Measurements from ENCODE around the gene POU4F1. TPM values are rescaled to one million over a fixed set of nuclear protein-coding genes. Genes with fewer than 3 reads are reported as not detected.

The POU4F1 gene
- total and polyA plus RNA-seq, 2 experiments from 2014 or later, result not detected

GRCh38 chr13:78608252-78608687 is 4.9 kb upstream of the POU4F1 start:
- H3K79me2 ChIP-seq (ENCODE audit: insufficient read depth), result no peaks in the 10 kb centered on the region
- H2AFZ ChIP-seq, result no peak overlapping the region
- H3K4me1 ChIP-seq (ENCODE audit: insufficient read depth), result no peaks in the 10 kb centered on the region
- H3K9ac ChIP-seq, result no peak overlapping the region
- no peaks in the 10 kb centered on the region for H3K9me2 ChIP-seq (ENCODE audit: insufficient read depth)
- no peak for DNase-seq
- in situ Hi-C loops (cut with MboI), result no loop called here
- no peak for TF ChIP-seq EZH2 (IDR thresholded peaks at IDR 0.05; ENCODE audit: insufficient read depth, poor library complexity, severe bottlenecking)
- TF ChIP-seq EZH2phosphoT487 (IDR thresholded peaks at IDR 0.05; ENCODE audit: insufficient read depth, low read depth), result no peak; the same call in 1 of the 2 replicates
- no peak overlapping the region for H3K4me3 ChIP-seq
- H4K20me1 ChIP-seq (ENCODE audit: insufficient read depth), result no peaks in the 10 kb centered on the region
- H3F3A ChIP-seq (ENCODE audit: insufficient read depth), result 0 out of 2 replicates have a peak, but pooled peaks cover 22% of the 10 kb centered on the region
- H3K27me3 ChIP-seq (replicated peaks; ENCODE audit: insufficient read depth), result peaks cover 81% of the 10 kb centered on the region
- no peak overlapping the region for H3K4me2 ChIP-seq (ENCODE audit: unreplicated experiment)
- 5 to 12% methylated on average over 15 of the region's 15 CpGs for WGBS, 2 experiments (ENCODE audit: low coverage in 1 of 2, low lambda C conversion rate in 2 of 2, missing lambda C conversion rate in 2 of 2)
- H3K27ac ChIP-seq, result no peak overlapping the region
- H3K9me3 ChIP-seq (ENCODE audit: low read depth), result no peaks in the 10 kb centered on the region
- H3K36me3 ChIP-seq (ENCODE audit: low read depth), result no peaks in the 10 kb centered on the region

DNA sequence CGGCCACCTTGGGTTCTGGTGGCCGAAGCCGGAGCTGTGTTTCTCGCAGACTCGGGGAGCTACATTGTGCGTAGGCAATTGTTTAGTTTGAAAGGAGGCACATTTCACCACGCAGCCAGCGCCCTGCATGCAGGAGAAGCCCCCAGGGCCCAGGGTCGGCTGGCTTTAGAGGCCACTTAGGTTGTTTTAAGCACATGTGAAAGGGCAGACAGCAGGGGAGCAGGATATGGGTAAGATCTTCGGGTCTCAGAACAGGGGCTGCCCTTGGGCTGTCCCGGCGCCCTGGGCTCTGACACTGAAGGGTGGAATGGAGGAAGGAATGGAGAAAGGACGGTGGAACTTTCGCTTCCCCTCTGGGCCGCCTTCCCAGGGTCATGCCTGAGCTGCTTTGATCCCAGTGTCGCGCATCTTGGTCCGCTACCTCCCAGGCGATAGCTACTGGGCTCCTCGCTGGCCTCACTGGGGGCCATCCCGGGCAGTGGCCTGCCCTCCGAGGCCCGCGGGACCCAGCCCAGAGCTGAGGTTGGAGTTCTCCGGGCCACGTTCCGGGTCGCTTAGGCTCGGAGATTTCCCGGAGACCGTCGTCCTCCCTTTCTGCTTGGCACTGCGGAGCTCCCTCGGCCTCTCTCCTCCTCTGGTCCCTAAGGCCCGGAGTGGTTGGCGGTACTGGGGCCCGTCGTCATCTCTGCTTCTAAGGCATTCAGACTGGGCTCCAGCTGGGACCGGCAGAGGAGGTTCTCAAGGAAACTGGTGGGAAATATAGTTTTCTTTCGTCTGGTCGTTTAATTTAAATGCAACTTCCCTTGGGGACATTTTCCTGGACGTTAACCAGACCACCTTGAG is 4.3 kb upstream of the POU4F1 start:
- H3F3A ChIP-seq (ENCODE audit: insufficient read depth), result 0 out of 2 replicates have a peak, but pooled peaks cover 22% of the 10 kb centered on the region
- H3K36me3 ChIP-seq (ENCODE audit: low read depth), result no peaks in the 10 kb centered on the region
- no peaks in the 10 kb centered on the region for H3K9me3 ChIP-seq (ENCODE audit: low read depth)
- no peaks in the 10 kb centered on the region for H4K20me1 ChIP-seq (ENCODE audit: insufficient read depth)
- 7 to 9% methylated on average over 41 to 42 of the region's 42 CpGs for WGBS, 2 experiments (ENCODE audit: low coverage in 1 of 2, low lambda C conversion rate in 2 of 2, missing lambda C conversion rate in 2 of 2)
- H3K4me1 ChIP-seq (ENCODE audit: insufficient read depth), result no peaks in the 10 kb centered on the region
- H3K79me2 ChIP-seq (ENCODE audit: insufficient read depth), result no peaks in the 10 kb centered on the region
- in situ Hi-C loops (cut with MboI), result no loop called here
- no peak overlapping the region for H3K4me3 ChIP-seq
- no peaks in the 10 kb centered on the region for H3K9me2 ChIP-seq (ENCODE audit: insufficient read depth)
- DNase-seq, result no peak
- no peak overlapping the region for H2AFZ ChIP-seq
- peak; percentile 76; the same call in 1 of the 2 replicates for TF ChIP-seq EZH2phosphoT487 (IDR thresholded peaks at IDR 0.05; ENCODE audit: insufficient read depth, low read depth)
- TF ChIP-seq EZH2 (IDR thresholded peaks at IDR 0.05; ENCODE audit: insufficient read depth, poor library complexity, severe bottlenecking), result peak; percentile 73
- no peak overlapping the region for H3K9ac ChIP-seq
- H3K4me2 ChIP-seq (ENCODE audit: unreplicated experiment), result no peak overlapping the region
- no peak overlapping the region for H3K27ac ChIP-seq
- peaks cover 87% of the 10 kb centered on the region for H3K27me3 ChIP-seq (replicated peaks; ENCODE audit: insufficient read depth)

GRCh38 chr13:78606471-78607408 is 3.4 kb upstream of the POU4F1 start:
- Histone ChIP-seq H3K27me3 (replicated peaks; ENCODE audit: insufficient read depth) (peaks cover 90% of the 10 kb centered on the region), H3K9me3 (ENCODE audit: low read depth) (no peaks in the 10 kb centered on the region), H3K4me2 (ENCODE audit: unreplicated experiment) (no peak overlapping the region), H4K20me1 (ENCODE audit: insufficient read depth) (no peaks in the 10 kb centered on the region), H3F3A (ENCODE audit: insufficient read depth) (0 out of 2 replicates have a peak, but pooled peaks cover 22% of the 10 kb centered on the region), H3K4me1 (ENCODE audit: insufficient read depth) (no peaks in the 10 kb centered on the region), H3K9ac (no peak overlapping the region), H3K79me2 (ENCODE audit: insufficient read depth) (no peaks in the 10 kb centered on the region), H3K27ac (no peak overlapping the region), H3K9me2 (ENCODE audit: insufficient read depth) (no peaks in the 10 kb centered on the region), H2AFZ (no peak overlapping the region), H3K36me3 (ENCODE audit: low read depth) (no peaks in the 10 kb centered on the region), H3K4me3 (no peak overlapping the region)
- 7 to 8% methylated on average over 29 to 30 of the region's 30 CpGs for WGBS, 2 experiments (ENCODE audit: low coverage in 1 of 2, low lambda C conversion rate in 2 of 2, missing lambda C conversion rate in 2 of 2)
- in situ Hi-C loops (cut with MboI), result no loop called here
- TF ChIP-seq EZH2 (IDR thresholded peaks at IDR 0.05; ENCODE audit: insufficient read depth, poor library complexity, severe bottlenecking), result peak; percentile 67
- no peak for TF ChIP-seq EZH2phosphoT487 (IDR thresholded peaks at IDR 0.05; ENCODE audit: insufficient read depth, low read depth)
- DNase-seq, result no peak

Measured in GM23248 (cell line).